Sigmoid colon (tissue), 4 donors: Measurements from ENCODE around the gene ITGA11.

Source experiments
- CTCF ChIP-seq, 4 experiments: fragments of 450-650 bp in 3 of 4; fragments of 200-600 bp in 1 of 4; IDR thresholded peaks; one replicate each; pipeline ENCODE4 v1.5.1; 2016 to 2019; ENCODE audit warnings: antibody characterized with exemption in 4 of 4, mild to moderate bottlenecking in 3 of 4, moderate library complexity in 2 of 4
- EP300 ChIP-seq, 4 donors: sonication (generic); formaldehyde crosslinking; IDR thresholded peaks; one replicate each; pipeline ENCODE4 v1.6.1; 2017; ENCODE audit warnings: antibody characterized with exemption in 4 of 4
- POLR2A ChIP-seq, 2 donors: fragments of 450-650 bp; IDR thresholded peaks; one replicate each; pipeline ENCODE4 v1.6.1; 2016; ENCODE audit warnings: antibody characterized with exemption in 2 of 2, mild to moderate bottlenecking in 2 of 2, moderate library complexity in 2 of 2
- POLR2AphosphoS5 ChIP-seq, 4 donors: sonication (generic); formaldehyde crosslinking; IDR thresholded peaks; one replicate each; pipeline ENCODE4 v1.6.1; 2017; ENCODE audit warnings: antibody characterized with exemption in 4 of 4

GRCh38 chr15:68307131-68307928 lies 124.6 kb downstream of the ITGA11 start:
- TF ChIP-seq CTCF (IDR thresholded peaks at IDR 0.05) (no peak), EP300 (IDR thresholded peaks at IDR 0.05) (no peak), POLR2A (IDR thresholded peaks at IDR 0.05) (no peak), POLR2AphosphoS5 (IDR thresholded peaks at IDR 0.05) (no peak)
